Trophoblast cell (in vitro differentiated cells and primary cell): Measurements from ENCODE around the gene TMEM33.
A peak's percentile ranks its signal among the peaks of the same experiment; 100 is the strongest.

ENCODE experiments used
- DNase-seq, 2 donors: peaks; one replicate each; pipeline ENCODE4 v3.0.0-alpha.2; 2016
- H2AFZ ChIP-seq: 2 replicates; pipeline ENCODE4 v1.6.1; 2013; ENCODE audit warnings: low read length, moderate library complexity, mild to moderate bottlenecking; ENCODE audit not compliant: insufficient read depth, poor library complexity
- H2AK5ac ChIP-seq: 2 replicates; pipeline ENCODE4 v1.6.1; 2013; ENCODE audit warnings: mild to moderate bottlenecking, low read length
- H2BK120ac ChIP-seq: 2 replicates; pipeline ENCODE4 v1.6.1; 2013; ENCODE audit warnings: low read length, mild to moderate bottlenecking, moderate library complexity; ENCODE audit not compliant: insufficient read depth, poor library complexity
- H2BK12ac ChIP-seq: 2 replicates; pipeline ENCODE4 v1.6.1; 2013; ENCODE audit warnings: mild to moderate bottlenecking, low read length, moderate library complexity
- H2BK5ac ChIP-seq: 2 replicates; pipeline ENCODE4 v1.6.1; 2013; ENCODE audit warnings: low read length, low read depth, moderate library complexity, mild to moderate bottlenecking; ENCODE audit not compliant: poor library complexity
- H3K14ac ChIP-seq: 2 replicates; pipeline ENCODE4 v1.6.1; 2013; ENCODE audit warnings: mild to moderate bottlenecking, low read length
- H3K18ac ChIP-seq: 2 replicates; pipeline ENCODE4 v1.6.1; 2013; ENCODE audit warnings: mild to moderate bottlenecking, low read length
- H3K23ac ChIP-seq: 2 replicates; pipeline ENCODE4 v1.6.1; 2013; ENCODE audit warnings: low read length
- H3K27ac ChIP-seq: 2 replicates; pipeline ENCODE4 v1.5.1; 2013; ENCODE audit warnings: low read depth, mild to moderate bottlenecking, inconsistent platforms, low read length, moderate library complexity
- H3K27me3 ChIP-seq: 2 replicates; pipeline ENCODE4 v1.6.1; 2013; ENCODE audit warnings: inconsistent platforms, mild to moderate bottlenecking, low read length, moderate library complexity; ENCODE audit not compliant: insufficient read depth
- H3K36me3 ChIP-seq, 2 experiments: 1 replicate in 1 of 2; 2 replicates in 1 of 2; pipeline ENCODE4 v1.6.1; 2013; ENCODE audit warnings: low read length in 2 of 2, mild to moderate bottlenecking in 2 of 2, moderate library complexity in 1 of 2; ENCODE audit not compliant: insufficient read depth in 2 of 2, control insufficient read depth in 1 of 2
- H3K4ac ChIP-seq: 2 replicates; pipeline ENCODE4 v1.6.1; 2013; ENCODE audit warnings: low read depth, mild to moderate bottlenecking, low read length, moderate library complexity
- H3K4me1 ChIP-seq, 2 experiments: 1 replicate in 1 of 2; 2 replicates in 1 of 2; pipeline ENCODE4 v1.6.1; 2013; ENCODE audit warnings: low read length in 2 of 2, mild to moderate bottlenecking in 2 of 2, moderate library complexity in 1 of 2; ENCODE audit not compliant: insufficient read depth in 2 of 2, control insufficient read depth in 1 of 2
- H3K4me2 ChIP-seq: 2 replicates; pipeline ENCODE4 v1.6.1; 2013; ENCODE audit warnings: inconsistent platforms, mild to moderate bottlenecking, low read length, moderate library complexity
- H3K4me3 ChIP-seq: 2 replicates; pipeline ENCODE4 v1.5.1; 2013; ENCODE audit warnings: mild to moderate bottlenecking, low read depth, low read length, inconsistent platforms
- H3K79me1 ChIP-seq: one replicate; pipeline ENCODE4 v1.6.1; 2013; ENCODE audit warnings: low read length
- H3K79me2 ChIP-seq: 2 replicates; pipeline ENCODE4 v1.6.1; 2013; ENCODE audit warnings: low read length, mild to moderate bottlenecking; ENCODE audit not compliant: control insufficient read depth, insufficient read depth, poor library complexity
- H3K9ac ChIP-seq: 2 replicates; pipeline ENCODE4 v1.6.1; 2013; ENCODE audit warnings: mild to moderate bottlenecking, low read length
- H3K9me3 ChIP-seq: 2 replicates; pipeline ENCODE4 v1.6.1; 2013; ENCODE audit warnings: low read depth, mild to moderate bottlenecking, control low read depth, inconsistent platforms, low read length; ENCODE audit not compliant: insufficient read depth
- H4K12ac ChIP-seq: 2 replicates; pipeline ENCODE4 v1.6.1; 2013; ENCODE audit warnings: low read depth, mild to moderate bottlenecking, low read length, moderate library complexity
- H4K8ac ChIP-seq: 2 replicates; pipeline ENCODE4 v1.6.1; 2013; ENCODE audit warnings: low read depth, mild to moderate bottlenecking, low read length, moderate library complexity
- H4K91ac ChIP-seq: one replicate; pipeline ENCODE4 v1.6.1; 2013; ENCODE audit warnings: low read depth, mild to moderate bottlenecking, low read length, moderate library complexity
- WGBS: extraction: QIAGEN DNeasy Blood & Tissue Kit; methylation state at CpG from one replicate; pipeline ENCODE4 v1.1.7; 2013; ENCODE audit warnings: missing lambda C conversion rate; ENCODE audit not compliant: insufficient read length, insufficient coverage; ENCODE audit errors: extremely low coverage; 5-methylcytosine and 5-hydroxymethylcytosine counted together

TMEM33 gene

GRCh38 chr4:41932988-41933387, 2.2 kb upstream of the TMEM33 start:
- Histone ChIP-seq H3K4ac (no peak overlapping the region), H3K18ac (no peak overlapping the region), H4K91ac (no peak overlapping the region), H3K9me3 (no peaks in the 10 kb centered on the region), H4K8ac (no peak overlapping the region), H3K79me2 (peaks cover 7% of the 10 kb centered on the region), H3K27ac (no peak overlapping the region), H4K12ac (no peak overlapping the region), H3K4me2 (no peak overlapping the region), H3K79me1 (peaks cover 4% of the 10 kb centered on the region), H3K4me1 (peaks cover 0 to 7% of the 10 kb centered on the region in 2 experiments), H3K9ac (no peak overlapping the region), H3K27me3 (no peaks in the 10 kb centered on the region), H2AFZ (no peak overlapping the region), H3K36me3 (peaks cover 0 to 4% of the 10 kb centered on the region in 2 experiments), H2BK12ac (no peak overlapping the region), H3K23ac (no peak overlapping the region), H2BK120ac (no peak overlapping the region), H3K4me3 (no peak overlapping the region), H2BK5ac (no peak overlapping the region), H3K14ac (no peak overlapping the region), H2AK5ac (no peak overlapping the region)
- no peak for DNase-seq
- WGBS = no CpG with 5 or more reads among the region's 3 CpGs

GRCh38 chr4:41933997-41934503, 1.2 kb upstream of the TMEM33 start:
- Histone ChIP-seq H4K12ac (no peak overlapping the region), H3K27me3 (no peaks in the 10 kb centered on the region), H3K79me2 (peaks cover 7% of the 10 kb centered on the region), H3K4me1 (peaks cover 0 to 8% of the 10 kb centered on the region in 2 experiments), H4K8ac (peak overlapping the region; percentile 72), H3K27ac (no peak overlapping the region), H2BK120ac (no peak overlapping the region), H2BK12ac (no peak overlapping the region), H2AFZ (peak overlapping the region; percentile 58), H3K14ac (no peak overlapping the region), H3K9me3 (no peaks in the 10 kb centered on the region), H3K36me3 (peaks cover 1 to 4% of the 10 kb centered on the region in 2 experiments), H3K18ac (no peak overlapping the region), H2AK5ac (no peak overlapping the region), H3K4ac (no peak overlapping the region), H3K9ac (no peak overlapping the region), H3K23ac (no peak overlapping the region), H4K91ac (no peak overlapping the region), H2BK5ac (no peak overlapping the region), H3K4me2 (no peak overlapping the region), H3K79me1 (peaks cover 4% of the 10 kb centered on the region), H3K4me3 (no peak overlapping the region)
- WGBS = no CpG with 5 or more reads among the region's 10 CpGs
- DNase-seq = peak; percentile 61 to 86

DNA sequence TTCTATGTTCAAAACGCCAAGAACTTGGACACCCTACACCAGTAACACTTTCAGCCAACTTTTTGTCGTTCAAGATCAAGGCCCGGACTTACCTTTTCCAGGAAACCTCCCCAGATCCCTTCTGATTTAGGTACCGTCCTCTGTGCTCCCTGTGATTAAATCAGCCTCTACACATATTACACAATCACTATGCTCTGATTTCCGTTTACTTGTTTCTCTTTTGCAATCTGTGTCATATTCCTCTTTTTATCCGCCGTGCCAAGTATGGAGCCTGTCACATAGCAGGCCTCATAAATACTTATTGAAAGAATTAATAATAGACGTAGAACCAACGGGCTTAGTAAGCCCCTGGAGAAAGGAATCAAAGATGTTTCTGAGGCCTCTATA, 722 bp upstream of the TMEM33 start:
- no CpG with 5 or more reads among the region's 9 CpGs for WGBS
- no peak overlapping the region for H3K14ac ChIP-seq
- peaks cover 0 to 8% of the 10 kb centered on the region in 2 experiments for H3K4me1 ChIP-seq
- no peak overlapping the region for H2BK120ac ChIP-seq
- no peak overlapping the region for H3K4me3 ChIP-seq
- no peak overlapping the region for H2AK5ac ChIP-seq
- no peak overlapping the region for H3K27ac ChIP-seq
- no peak overlapping the region for H3K9ac ChIP-seq
- peaks cover 4% of the 10 kb centered on the region for H3K79me1 ChIP-seq
- H4K12ac ChIP-seq = peak overlapping the region; percentile 22
- peaks cover 3 to 4% of the 10 kb centered on the region in 2 experiments for H3K36me3 ChIP-seq
- peak overlapping the region; percentile 58 for H2AFZ ChIP-seq
- H4K91ac ChIP-seq = no peak overlapping the region
- H3K18ac ChIP-seq = no peak overlapping the region
- H3K79me2 ChIP-seq = peaks cover 7% of the 10 kb centered on the region
- peak in 1 of 2 donors; percentile 63 for DNase-seq
- H3K4me2 ChIP-seq = peak overlapping the region; percentile 68
- H4K8ac ChIP-seq = peak overlapping the region; percentile 72
- H3K23ac ChIP-seq = no peak overlapping the region
- H3K27me3 ChIP-seq = no peaks in the 10 kb centered on the region
- no peak overlapping the region for H3K4ac ChIP-seq
- H2BK12ac ChIP-seq = no peak overlapping the region
- no peaks in the 10 kb centered on the region for H3K9me3 ChIP-seq
- no peak overlapping the region for H2BK5ac ChIP-seq

DNA sequence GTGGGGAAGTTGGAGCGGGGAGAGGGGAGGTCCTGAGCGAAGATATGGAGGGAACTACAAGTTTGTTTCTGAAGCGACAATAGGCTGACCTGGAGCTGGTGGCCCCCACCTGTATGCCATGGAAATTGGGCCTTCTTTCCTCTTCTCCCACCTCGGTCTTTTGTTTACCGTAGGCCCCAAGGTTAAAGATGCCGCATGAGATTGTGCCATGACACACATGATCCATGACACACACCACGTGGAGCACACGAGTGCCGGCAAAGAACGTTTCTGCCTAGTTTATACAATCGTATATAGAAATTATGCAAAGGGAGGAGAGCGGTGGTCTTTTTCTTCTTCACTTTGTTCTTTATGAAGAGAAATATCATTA, 408 bp downstream of the TMEM33 start:
- H3K9me3 ChIP-seq = no peaks in the 10 kb centered on the region
- peak overlapping the region; percentile 38 for H2AFZ ChIP-seq
- no CpG with 5 or more reads among the region's 12 CpGs for WGBS
- no peak overlapping the region for H2BK12ac ChIP-seq
- H2BK5ac ChIP-seq = peak overlapping the region; percentile 13
- H4K91ac ChIP-seq = peak overlapping the region; percentile 28
- H3K14ac ChIP-seq = peak overlapping the region; percentile 57
- H4K12ac ChIP-seq = no peak overlapping the region
- H3K23ac ChIP-seq = no peak overlapping the region
- peak overlapping the region; percentile 12 for H3K4ac ChIP-seq
- H3K27me3 ChIP-seq = no peaks in the 10 kb centered on the region
- peaks cover 7% of the 10 kb centered on the region for H3K79me2 ChIP-seq
- H3K4me1 ChIP-seq = peaks cover 0 to 8% of the 10 kb centered on the region in 2 experiments
- H3K9ac ChIP-seq = peak overlapping the region; percentile 91
- peak overlapping the region; percentile 99 for H3K4me3 ChIP-seq
- H4K8ac ChIP-seq = peak overlapping the region; percentile 78
- peak overlapping the region; percentile 83 for H2BK120ac ChIP-seq
- peak; percentile 13 to 43 for DNase-seq
- peak overlapping the region; percentile 26 for H3K18ac ChIP-seq
- H3K36me3 ChIP-seq = peaks cover 3 to 4% of the 10 kb centered on the region in 2 experiments
- peak overlapping the region; percentile 68 for H3K4me2 ChIP-seq
- no peak overlapping the region for H2AK5ac ChIP-seq
- peak overlapping the region; percentile 82 for H3K27ac ChIP-seq
- H3K79me1 ChIP-seq = peaks cover 4% of the 10 kb centered on the region
